Measurements from ENCODE around the gene ZNF766.
A peak's percentile ranks its signal among the peaks of the same experiment; 100 is the strongest.
"Not testable (repeated sequence)": the region's sequence is repeated elsewhere in the genome, so short reads cannot be mapped to it uniquely, and the experiment has no call there.

ZNF766 gene

GRCh38 chr19:52277471-52277870 is 8.1 kb downstream of the ZNF766 start:
- DNase-seq = no peak

DNA sequence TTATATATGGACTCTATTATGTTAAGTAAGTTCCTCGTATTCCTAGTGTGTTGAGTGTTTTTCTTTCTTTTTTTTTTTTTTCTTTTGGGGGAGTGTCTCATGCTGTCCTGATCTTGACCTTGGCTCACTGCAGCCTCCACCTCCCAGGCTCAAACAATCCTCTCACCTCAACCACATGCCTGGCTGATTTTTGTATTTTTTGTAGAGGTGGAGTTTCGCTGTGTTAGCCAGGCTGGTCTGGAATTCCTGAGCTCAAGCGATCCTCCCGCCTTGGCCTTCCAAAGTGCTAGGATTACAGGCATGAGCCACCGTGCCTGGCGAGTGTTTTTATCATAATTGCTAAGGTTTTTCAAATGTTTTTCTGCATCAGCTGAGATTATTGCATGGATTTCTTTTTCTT is 16.9 kb downstream of the ZNF766 start:
- no peak for DNase-seq

- no peak for DNase-seq
Observed at GRCh38 chr19:52291781-52292180, 22.4 kb downstream of the ZNF766 start.

GRCh38 chr19:52292946-52293345 is 23.6 kb downstream of the ZNF766 start:
- not testable (repeated sequence) for DNase-seq

- no peak for DNase-seq
Observed at GRCh38 chr19:52296400-52296772, 27.0 kb downstream of the ZNF766 start.

DNA sequence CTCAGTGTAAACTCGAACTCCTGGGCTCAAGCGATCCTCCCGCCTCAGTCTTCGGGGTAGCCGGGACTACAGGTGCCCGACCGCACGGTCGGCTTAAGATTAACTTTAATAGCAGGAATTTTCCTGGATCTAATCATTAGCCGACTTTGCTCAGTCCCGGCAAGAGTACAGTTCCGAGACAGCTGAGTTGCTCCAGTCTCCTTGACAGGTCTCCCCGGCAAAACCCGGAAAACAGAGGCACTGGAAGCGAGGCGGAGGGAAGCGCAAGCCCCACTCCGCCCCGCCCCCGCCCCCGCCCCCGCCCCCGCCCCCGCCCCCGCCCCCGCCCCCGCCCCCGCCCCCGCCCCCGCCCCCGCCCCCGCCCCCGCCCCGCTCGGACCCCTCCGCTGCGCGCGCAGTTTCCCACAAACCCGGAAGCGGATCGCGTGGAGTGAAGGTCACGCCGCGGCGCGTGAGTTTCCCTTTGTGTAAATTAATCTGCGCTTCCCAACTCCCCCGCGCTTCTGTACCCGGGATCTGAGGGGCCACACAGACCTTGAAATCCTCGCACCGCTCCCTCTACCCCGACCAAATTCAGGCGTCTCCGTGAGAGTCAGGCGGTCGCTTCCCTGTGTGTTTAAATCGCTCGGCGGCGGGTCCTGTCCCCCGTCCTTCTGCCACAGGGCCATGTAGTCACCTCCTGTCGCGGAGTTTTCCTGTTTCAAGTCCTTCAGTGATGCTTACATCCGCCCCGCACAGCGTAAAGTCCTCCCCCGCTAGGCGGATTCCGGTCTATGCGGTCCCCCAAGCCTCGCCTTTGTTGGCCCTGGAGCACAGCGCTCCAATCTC is 27.6 kb downstream of the ZNF766 start, which contains the start of gene ZNF480:
Gene ZNF480, plus strand, starts transcription at position 397 of the 828 bp plus-strand sequence. CDS start 3,244 bp downstream, outside the sequence.
- peak; percentile 68 to 77 for DNase-seq

DNA sequence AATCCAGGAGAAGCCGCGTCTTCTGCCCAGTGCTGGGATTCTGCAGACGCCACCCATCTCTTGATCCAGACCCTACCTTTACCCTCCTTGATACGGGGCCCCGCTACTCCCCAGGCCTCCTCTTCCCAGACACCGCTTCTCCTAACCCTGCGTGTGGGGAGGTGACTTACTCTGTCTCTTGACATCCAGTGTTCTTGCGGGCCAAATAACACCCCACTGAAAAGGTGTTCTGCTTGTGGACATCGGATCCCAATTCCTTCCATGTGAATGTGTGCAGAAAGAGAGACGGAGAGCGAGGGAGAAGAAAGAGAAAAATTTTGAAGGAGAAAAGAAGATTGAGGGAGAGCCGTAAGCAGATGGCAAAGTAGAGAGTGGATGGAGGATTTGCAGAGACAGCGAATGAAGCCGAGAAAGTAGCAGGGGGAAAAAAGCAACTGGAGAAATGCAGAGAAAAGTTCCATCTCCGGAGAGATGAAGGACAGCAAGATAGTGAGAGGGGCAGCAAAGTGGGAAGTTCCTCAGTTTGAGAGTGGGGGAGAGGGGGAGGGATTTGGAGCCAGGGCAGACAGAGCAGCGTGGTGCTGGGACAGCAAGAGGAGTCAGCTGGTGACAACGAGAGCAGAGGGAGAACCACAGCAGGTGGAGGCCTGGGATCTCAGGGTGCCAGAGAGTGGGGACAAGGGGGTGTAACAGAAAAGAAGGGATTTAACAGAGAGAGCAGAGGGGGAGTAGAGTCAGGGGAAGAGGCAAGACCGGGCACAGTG is 28.4 kb downstream of the ZNF766 start:
- DNase-seq = no peak

- no peak for DNase-seq
Observed at GRCh38 chr19:52307275-52307674, 37.9 kb downstream of the ZNF766 start.

- no peak for DNase-seq
Observed at GRCh38 chr19:52322429-52322828, 53.0 kb downstream of the ZNF766 start.

GRCh38 chr19:52331757-52332156 is 62.4 kb downstream of the ZNF766 start:
- no peak for DNase-seq

- DNase-seq = no peak
Observed at GRCh38 chr19:52335768-52336116, 66.4 kb downstream of the ZNF766 start.

DNA sequence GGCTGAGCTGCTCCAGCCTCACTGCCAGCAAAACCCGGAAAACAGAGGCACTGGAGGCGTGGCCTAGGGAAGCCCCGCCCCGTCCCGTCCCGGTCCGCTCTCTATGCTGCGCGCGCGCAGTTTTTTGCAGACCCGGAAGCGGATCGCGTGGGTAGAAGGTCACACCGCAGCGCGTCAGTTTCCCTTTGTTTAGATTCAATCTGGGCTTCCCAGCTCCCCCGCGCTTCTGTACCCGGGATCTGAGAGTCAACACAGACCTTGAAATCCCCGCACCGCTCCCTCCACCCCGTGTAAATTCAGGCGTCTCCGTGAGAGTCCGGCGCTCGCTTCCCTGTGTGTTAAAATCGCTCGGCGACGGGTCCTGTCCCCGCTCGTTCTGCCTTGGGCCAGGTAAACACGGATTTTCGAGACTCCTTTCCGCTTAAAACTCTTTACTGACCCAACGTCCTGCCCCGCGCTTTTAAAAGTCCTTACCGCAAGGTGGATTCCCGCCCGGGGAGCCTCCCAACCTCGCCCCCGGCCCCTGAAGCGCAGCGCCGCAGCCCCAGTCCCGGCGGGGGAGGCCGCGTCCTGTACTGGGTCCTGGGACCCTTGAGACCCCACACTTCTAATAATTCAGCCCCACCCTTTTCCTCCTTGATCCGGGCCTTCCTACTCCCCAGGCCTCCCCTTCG is 66.9 kb downstream of the ZNF766 start, which contains the start of gene ZNF610:
Gene ZNF610, plus strand, starts transcription at position 127 of the 674 bp plus-strand sequence. CDS start 12,930 bp downstream, outside the sequence.
- peak; percentile 14 to 34 for DNase-seq

GRCh38 chr19:52336791-52337381 is 67.5 kb downstream of the ZNF766 start:
- no peak for DNase-seq

- not testable (repeated sequence) for DNase-seq
Observed at GRCh38 chr19:52339022-52339421, 69.6 kb downstream of the ZNF766 start.

DNA sequence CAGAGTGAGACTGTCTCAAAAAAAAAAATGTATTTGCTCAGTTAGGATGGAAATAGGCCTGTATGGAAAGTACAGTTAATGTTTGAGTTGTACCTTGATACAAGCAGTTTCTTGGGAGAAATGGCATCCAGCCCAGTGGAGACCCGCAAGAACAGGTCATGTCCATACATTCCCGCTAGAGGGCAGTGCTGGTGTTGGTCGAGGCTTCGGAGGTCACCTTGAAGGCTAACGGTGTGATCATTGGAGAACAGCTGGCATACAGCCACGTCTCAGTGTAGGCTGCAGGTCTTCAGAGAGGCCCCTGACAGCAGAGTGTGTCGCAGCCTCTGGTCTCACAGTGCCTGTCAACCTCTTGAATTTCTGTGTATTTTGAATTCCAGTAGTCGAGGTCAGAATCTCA is 74.2 kb downstream of the ZNF766 start:
- DNase-seq = peak in 1 of 2 experiments; percentile 31

DNA sequence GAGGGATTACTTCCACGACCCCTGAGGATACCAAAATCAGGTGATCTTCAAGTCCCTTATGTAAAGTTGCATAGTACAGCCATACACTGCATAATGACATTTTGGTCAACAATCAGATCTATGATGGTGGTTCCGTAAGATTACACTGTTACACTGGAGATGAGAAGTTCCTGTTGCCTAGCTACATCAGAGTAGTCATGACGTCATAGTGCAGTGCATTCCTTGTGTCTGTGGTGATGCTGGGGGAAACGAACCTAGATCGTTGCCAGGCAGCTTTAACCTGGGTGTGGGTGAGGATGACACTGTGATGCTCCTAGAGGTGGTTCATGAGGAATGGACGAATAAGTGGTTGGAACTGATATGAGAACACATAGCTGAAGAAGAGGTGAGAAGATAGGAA is 75.8 kb downstream of the ZNF766 start:
- DNase-seq = no peak

All from NCI-H2081 (cell line).